SIG-M5 treated with dmso at 0.1 percent for 504 hours (cell line): ENCODE data around the gene IRX4.

ENCODE experiments used
- DNase-seq: peaks from one replicate; lab custom pipeline; 2025; ENCODE audit not compliant: unreplicated experiment; lab: John Stamatoyannopoulos, UW

The IRX4 gene

GRCh38 chr5:1882337-1883119, at the start of gene IRX4:
Gene IRX4, minus strand, starts transcription at chr5:1882925. Its CDS starts 278 bp downstream, at chr5:1882647.
- no peak for DNase-seq

DNA sequence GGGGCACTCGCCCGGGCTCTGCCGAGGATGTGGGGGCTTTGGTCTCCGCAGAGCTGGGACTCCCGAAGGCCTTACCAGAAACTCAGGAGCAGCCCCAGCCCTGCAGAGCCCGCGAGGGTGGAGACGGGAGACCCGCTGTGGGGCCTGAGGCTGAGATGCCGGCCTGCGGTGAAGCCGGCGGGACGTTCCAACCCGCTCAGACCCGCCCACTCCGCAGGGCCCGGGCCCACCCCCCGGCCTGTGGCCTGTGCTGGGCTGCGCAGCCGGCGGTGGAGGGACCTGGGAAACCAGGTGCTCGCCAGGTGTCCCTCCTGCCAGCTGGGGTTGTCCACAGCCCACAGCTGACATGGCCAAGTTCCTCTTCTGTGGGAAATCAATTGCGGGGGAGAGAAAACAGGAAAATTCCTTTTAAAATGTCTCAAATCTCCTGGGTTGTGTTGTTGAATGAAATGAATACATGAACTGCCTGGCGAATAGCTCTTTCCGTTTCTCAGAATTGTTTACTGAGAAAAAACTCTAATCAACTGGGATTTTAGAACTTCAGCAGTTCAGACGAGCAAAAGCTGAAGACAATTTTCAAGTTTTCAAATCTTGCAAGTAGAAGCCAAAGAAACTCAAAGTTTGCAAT, 49.0 kb upstream of the IRX4 start:
- DNase-seq: no peak

DNA sequence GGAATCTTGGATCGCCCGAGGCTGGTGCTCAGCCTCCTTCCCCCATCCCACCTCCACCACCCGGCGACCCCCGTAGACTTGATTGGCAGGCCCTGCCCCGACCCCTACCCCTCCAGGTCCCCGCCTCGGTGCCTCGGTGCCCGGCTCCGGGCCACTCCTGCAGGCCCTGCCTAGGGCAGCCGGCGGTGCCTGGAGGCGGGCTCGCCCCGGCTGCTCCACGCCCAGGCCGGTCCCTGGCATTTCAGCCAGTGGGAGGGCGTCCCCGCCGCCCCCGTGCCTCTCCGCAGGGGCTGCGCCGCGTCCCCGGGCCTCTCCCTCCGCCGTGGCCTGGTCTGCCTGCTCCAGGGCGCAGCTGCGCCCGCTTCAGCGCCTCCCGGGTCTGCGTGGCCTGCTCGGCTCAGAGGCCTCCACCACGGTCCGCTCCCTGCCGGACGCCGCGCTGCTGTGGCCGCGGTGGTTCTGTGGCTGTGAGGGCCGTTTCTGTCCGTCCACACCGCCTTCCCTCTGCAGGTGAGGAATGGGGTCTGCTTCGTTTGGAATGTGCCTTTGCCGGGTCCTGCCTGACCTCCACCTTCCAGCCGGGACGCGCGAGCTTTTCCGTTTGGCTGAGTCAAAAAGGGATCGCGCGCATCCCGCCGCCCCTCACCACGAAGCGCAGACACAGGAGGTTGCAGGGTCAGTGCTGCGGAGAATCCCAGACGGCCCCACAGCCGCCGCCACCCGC, 48.3 kb upstream of the IRX4 start:
- DNase-seq: no peak

GRCh38 chr5:1930501-1930879, 47.8 kb upstream of the IRX4 start:
- no peak for DNase-seq

- no peak for DNase-seq
Measured at GRCh38 chr5:1929108-1929991, 46.6 kb upstream of the IRX4 start.

- DNase-seq: no peak
Measured at GRCh38 chr5:1926471-1927341, 44.0 kb upstream of the IRX4 start.

- DNase-seq: no peak
Measured at GRCh38 chr5:1926071-1926440, 43.3 kb upstream of the IRX4 start.

DNA sequence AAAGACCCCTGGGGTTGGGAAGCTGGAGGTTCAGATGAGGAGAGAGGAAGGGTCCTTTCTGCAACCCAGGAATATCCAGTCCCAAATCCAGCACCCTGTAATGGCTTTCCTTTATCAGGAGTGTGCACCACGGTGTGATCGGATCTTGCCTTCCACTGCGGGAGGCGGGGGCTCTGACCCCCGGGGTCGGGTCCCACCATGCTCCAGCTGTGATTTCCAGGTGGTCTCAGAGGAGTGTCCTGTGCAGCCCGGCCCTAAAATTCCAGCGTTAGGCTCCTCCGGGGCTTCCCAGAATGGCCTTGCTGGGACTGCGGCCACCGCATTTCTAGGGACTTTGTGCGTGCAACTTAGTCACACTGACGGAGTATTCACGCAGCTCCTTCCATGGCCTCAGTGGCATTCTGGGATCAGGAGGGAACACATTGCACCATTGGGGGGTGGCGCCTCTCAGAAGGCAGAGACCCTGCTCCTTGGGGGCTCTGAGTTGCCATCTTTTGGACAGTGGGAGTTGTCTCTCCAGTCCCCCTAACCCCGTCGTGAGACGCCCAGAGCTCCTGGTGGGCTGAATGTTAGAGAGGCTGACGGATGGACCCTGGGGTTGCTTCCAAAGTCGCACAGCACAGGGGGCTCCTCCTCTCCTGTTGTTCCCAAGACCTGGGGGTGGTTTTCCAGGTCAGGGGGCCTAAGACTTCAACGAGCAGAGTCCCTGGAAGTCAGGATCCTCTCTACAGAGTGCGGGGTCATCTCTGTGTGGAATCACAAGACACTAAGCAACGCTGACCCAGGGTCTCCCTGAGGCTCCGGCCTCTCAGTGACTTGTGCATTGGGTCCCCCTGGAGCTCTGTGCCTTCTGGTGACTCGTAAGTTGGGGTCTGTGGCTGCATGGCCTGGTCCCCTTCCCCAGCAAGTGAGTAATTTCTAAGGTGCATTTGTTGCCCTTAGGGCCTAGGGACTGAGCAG, 42.7 kb upstream of the IRX4 start:
- no peak for DNase-seq

DNA sequence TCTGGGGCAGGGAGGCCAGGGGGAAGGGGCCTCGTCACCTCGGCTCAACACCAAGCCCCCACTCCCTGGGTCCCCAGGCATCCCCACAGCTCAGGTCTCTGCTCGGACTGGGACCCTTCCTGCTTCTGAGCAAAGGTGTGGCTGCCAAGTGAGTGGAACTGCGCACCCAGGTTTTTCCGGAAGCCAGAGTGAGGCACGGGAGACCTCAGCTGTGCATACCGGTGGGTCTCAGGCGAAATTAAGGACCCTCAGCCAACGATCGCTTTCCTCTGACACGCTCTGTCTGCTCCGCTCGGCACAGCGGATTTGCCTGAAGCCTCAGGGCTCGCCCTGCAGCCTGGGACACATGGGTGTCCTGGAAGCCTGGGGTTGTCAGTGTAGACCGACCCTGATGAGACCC, 41.0 kb upstream of the IRX4 start:
- no peak for DNase-seq

DNA sequence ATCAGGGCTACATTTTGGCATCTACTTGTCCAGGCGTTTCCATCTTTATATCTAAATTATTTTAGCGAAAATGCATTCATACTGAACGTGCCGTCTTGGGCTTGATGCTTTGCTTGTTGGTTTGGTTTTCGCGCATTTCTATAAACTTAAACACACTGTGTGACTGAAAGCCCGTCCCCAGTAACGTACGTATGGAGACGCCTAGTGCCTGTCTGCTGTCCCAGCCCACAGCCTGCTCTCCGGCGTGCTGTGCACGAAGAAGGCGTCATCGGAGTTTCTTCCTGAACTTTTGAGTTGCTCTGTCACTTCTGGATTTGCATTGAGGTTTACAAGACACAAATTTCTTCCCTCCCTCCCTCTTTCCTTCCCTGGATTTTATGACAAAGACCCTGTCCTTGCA, 40.6 kb upstream of the IRX4 start:
- DNase-seq: no peak

DNA sequence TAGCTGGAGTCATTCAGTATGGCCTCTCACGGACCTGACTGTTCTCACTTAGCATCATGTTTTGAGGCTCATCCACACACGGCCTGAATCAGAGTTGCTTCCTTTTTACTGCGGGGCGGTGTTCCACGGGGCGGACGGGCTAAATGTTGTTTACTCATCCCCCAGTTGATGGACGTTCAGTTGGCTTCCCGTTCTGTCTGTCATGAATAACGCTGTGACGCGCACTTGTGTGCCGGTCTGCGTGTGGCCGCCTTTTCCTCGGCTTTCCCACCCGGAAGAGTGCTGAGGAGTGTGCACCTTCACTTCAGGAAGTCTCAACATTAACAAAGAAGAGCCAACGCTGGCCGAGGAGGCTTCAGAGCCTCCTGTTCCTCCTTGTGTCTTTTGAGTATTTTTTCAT, 39.0 kb upstream of the IRX4 start:
- DNase-seq: no peak

- no peak for DNase-seq
Measured at GRCh38 chr5:1919750-1920149, 37.0 kb upstream of the IRX4 start.

GRCh38 chr5:1919209-1919566, 36.5 kb upstream of the IRX4 start:
- no peak for DNase-seq

- DNase-seq: no peak
Measured at GRCh38 chr5:1918488-1919208, 35.9 kb upstream of the IRX4 start.

DNA sequence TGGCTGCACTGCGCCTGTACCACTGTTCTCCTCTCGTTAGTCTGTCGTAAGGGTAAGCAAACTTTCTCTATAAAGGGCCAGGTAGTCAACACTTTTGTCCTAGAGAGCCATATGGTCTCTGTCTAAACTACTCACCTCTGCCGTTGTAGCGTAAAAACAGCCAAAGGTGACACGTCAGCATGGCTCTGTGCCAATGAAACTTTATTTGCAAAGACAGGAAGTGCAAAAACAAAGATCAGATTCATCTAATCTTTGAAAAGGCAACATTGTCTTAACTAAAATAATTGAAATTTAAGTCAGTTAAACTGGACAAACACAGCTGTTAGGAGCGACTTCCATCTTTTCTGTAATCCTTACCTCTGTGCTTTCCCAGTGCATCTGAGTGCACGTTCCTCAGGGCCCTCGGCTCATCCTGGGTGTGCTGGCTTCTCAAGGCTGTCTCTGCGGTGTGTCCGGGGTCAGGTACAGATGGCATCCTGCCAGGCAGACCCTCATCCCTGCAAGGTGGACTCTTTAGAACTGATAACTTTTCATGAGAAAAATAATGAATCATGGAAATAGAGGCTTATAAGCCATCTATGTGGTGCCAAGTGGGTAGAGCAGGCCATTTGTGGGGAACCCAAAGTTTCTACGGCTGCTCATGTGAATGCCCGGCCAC, 35.2 kb upstream of the IRX4 start:
- no peak for DNase-seq

GRCh38 chr5:1916041-1917001, 33.6 kb upstream of the IRX4 start:
- DNase-seq: no peak

- no peak for DNase-seq
Measured at GRCh38 chr5:1915316-1915715, 32.6 kb upstream of the IRX4 start.
